ENCODE data around the gene FBXW5. TPM values are rescaled to one million over a fixed set of nuclear protein-coding genes. Genes with fewer than 3 reads are reported as not detected.

FBXW5 gene
- total RNA-seq, 1 experiment from 2014 or later, result 88.3 TPM

- no peak for DNase-seq
- Histone ChIP-seq H3K36me3 (no peaks in the 10 kb centered on the region), H3K27me3 (no peaks in the 10 kb centered on the region), H3K4me3 (no peak overlapping the region), H3K9me3 (no peaks in the 10 kb centered on the region)
Measured at GRCh38 chr9:136979769-136980587, 35.4 kb upstream of the FBXW5 start.

GRCh38 chr9:136978865-136979544 is 34.5 kb upstream of the FBXW5 start:
- H3K36me3 ChIP-seq, result no peaks in the 10 kb centered on the region
- no peak for DNase-seq
- no peaks in the 10 kb centered on the region for H3K9me3 ChIP-seq
- H3K4me3 ChIP-seq, result no peak overlapping the region
- no peaks in the 10 kb centered on the region for H3K27me3 ChIP-seq

GRCh38 chr9:136978073-136978864 is 33.7 kb upstream of the FBXW5 start:
- H3K9me3 ChIP-seq, result no peaks in the 10 kb centered on the region
- peak; percentile 48 for DNase-seq

GRCh38 chr9:136977649-136978072 is 33.1 kb upstream of the FBXW5 start:
- no peaks in the 10 kb centered on the region for H3K36me3 ChIP-seq
- H3K27me3 ChIP-seq, result no peaks in the 10 kb centered on the region
- H3K9me3 ChIP-seq, result no peaks in the 10 kb centered on the region
- DNase-seq, result no peak
- no peak overlapping the region for H3K4me3 ChIP-seq

More at GRCh38 chr9:136978073-136978864, 33.7 kb upstream of the FBXW5 start:
- Histone ChIP-seq H3K36me3 (no peaks in the 10 kb centered on the region), H3K27me3 (no peaks in the 10 kb centered on the region), H3K4me3 (0 out of 2 replicates have a peak overlapping the region, but pooled peaks have one; percentile 21)

GRCh38 chr9:136977223-136977622 is 32.7 kb upstream of the FBXW5 start, which contains the start of gene PTGDS:
TSS of gene PTGDS (plus strand) at chr9:136977504. CDS start at chr9:136977579, 75 bp downstream.
- H3K27me3 ChIP-seq, result no peaks in the 10 kb centered on the region
- DNase-seq, result no peak
- no peaks in the 10 kb centered on the region for H3K36me3 ChIP-seq
- H3K9me3 ChIP-seq, result no peaks in the 10 kb centered on the region
- H3K4me3 ChIP-seq, result 0 out of 2 replicates have a peak within 1 kb of the TSS, but pooled peaks have one; percentile 21

GRCh38 chr9:136975644-136976043 is 31.1 kb upstream of the FBXW5 start:
- no peak for DNase-seq
- no peaks in the 10 kb centered on the region for H3K36me3 ChIP-seq
- no peaks in the 10 kb centered on the region for H3K9me3 ChIP-seq
- no peak overlapping the region for H3K4me3 ChIP-seq
- H3K27me3 ChIP-seq, result no peaks in the 10 kb centered on the region

- DNase-seq, result peak; percentile 51
Measured at GRCh38 chr9:136974817-136975535, 30.4 kb upstream of the FBXW5 start.

GRCh38 chr9:136973618-136974617 is 29.4 kb upstream of the FBXW5 start:
- no peaks in the 10 kb centered on the region for H3K27me3 ChIP-seq
- DNase-seq, result no peak
- H3K4me3 ChIP-seq, result no peak overlapping the region

More at GRCh38 chr9:136974817-136975535, 30.4 kb upstream of the FBXW5 start:
- Histone ChIP-seq H3K9me3 (no peaks in the 10 kb centered on the region), H3K36me3 (no peaks in the 10 kb centered on the region), H3K4me3 (no peak overlapping the region), H3K27me3 (no peaks in the 10 kb centered on the region)

GRCh38 chr9:136972743-136973142 is 28.2 kb upstream of the FBXW5 start:
- H3K27me3 ChIP-seq, result no peaks in the 10 kb centered on the region
- no peaks in the 10 kb centered on the region for H3K9me3 ChIP-seq

More at GRCh38 chr9:136973618-136974617, 29.4 kb upstream of the FBXW5 start:
- H3K36me3 ChIP-seq, result no peaks in the 10 kb centered on the region
- no peaks in the 10 kb centered on the region for H3K9me3 ChIP-seq

GRCh38 chr9:136972335-136972734 is 27.8 kb upstream of the FBXW5 start:
- no peak overlapping the region for H3K4me3 ChIP-seq
- H3K36me3 ChIP-seq, result no peaks in the 10 kb centered on the region
- no peak for DNase-seq
- no peaks in the 10 kb centered on the region for H3K27me3 ChIP-seq
- no peaks in the 10 kb centered on the region for H3K9me3 ChIP-seq

More at GRCh38 chr9:136972743-136973142, 28.2 kb upstream of the FBXW5 start:
- Histone ChIP-seq H3K4me3 (no peak overlapping the region), H3K36me3 (no peaks in the 10 kb centered on the region)
- no peak for DNase-seq

GRCh38 chr9:136971746-136972145 is 27.2 kb upstream of the FBXW5 start:
- H3K36me3 ChIP-seq, result no peaks in the 10 kb centered on the region
- DNase-seq, result no peak
- no peak overlapping the region for H3K4me3 ChIP-seq
- no peaks in the 10 kb centered on the region for H3K9me3 ChIP-seq
- no peaks in the 10 kb centered on the region for H3K27me3 ChIP-seq

GRCh38 chr9:136970361-136970760 is 25.8 kb upstream of the FBXW5 start:
- no peaks in the 10 kb centered on the region for H3K9me3 ChIP-seq
- H3K4me3 ChIP-seq, result no peak overlapping the region
- no peak for DNase-seq
- H3K27me3 ChIP-seq, result no peaks in the 10 kb centered on the region
- H3K36me3 ChIP-seq, result no peaks in the 10 kb centered on the region

- no peaks in the 10 kb centered on the region for H3K27me3 ChIP-seq
- no peaks in the 10 kb centered on the region for H3K9me3 ChIP-seq
- DNase-seq, result no peak
- H3K4me3 ChIP-seq, result no peak overlapping the region
- H3K36me3 ChIP-seq, result no peaks in the 10 kb centered on the region
Measured at GRCh38 chr9:136969774-136970173, 25.2 kb upstream of the FBXW5 start.

- no peaks in the 10 kb centered on the region for H3K27me3 ChIP-seq
- H3K4me3 ChIP-seq, result no peak overlapping the region
- DNase-seq, result no peak
- no peaks in the 10 kb centered on the region for H3K9me3 ChIP-seq
- H3K36me3 ChIP-seq, result no peaks in the 10 kb centered on the region
Measured at GRCh38 chr9:136969150-136969549, 24.6 kb upstream of the FBXW5 start.

Measured in MG63 (cell line).